GM20000 (cell line): ENCODE results near the gene SEPTIN2.
"Not testable (repeated sequence)": the region's sequence is repeated elsewhere in the genome, so short reads cannot be mapped to it uniquely, and the experiment has no call there.

Source experiments
- DNase-seq: peaks from one replicate; pipeline ENCODE4 v3.0.0; 2012; ENCODE audit warnings: low spot score
- CTCF ChIP-seq: IDR thresholded peaks from 2 replicates; pipeline ENCODE4 v1.5.1; 2012; ENCODE audit warnings: mild to moderate bottlenecking, control low read depth; ENCODE audit errors: extremely low read depth, missing control alignments

SEPTIN2 gene

DNA sequence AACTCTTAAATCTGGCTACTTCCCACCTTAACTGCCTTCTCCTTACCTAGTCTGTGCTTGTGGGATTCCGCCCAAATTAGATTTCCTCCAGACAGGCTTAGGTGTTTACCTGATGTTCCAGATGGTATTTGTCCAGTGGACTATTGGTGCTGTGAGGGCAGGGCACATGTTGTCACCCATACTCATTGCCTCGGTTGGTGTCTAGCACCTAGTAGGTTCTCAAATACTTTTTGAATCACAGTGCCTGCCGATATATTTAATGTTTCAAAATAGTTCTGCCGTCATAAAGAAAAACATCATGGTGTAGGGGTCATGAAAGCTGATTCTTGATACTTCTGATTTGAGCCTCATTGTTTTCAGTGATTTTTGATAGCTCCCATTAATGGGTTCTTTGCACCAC, 1.1 kb downstream of the SEPTIN2 start:
- no peak for DNase-seq
- TF ChIP-seq CTCF = no peak

GRCh38 chr2:241317391-241317790, 1.7 kb downstream of the SEPTIN2 start:
- DNase-seq = no peak
- TF ChIP-seq CTCF = no peak

DNA sequence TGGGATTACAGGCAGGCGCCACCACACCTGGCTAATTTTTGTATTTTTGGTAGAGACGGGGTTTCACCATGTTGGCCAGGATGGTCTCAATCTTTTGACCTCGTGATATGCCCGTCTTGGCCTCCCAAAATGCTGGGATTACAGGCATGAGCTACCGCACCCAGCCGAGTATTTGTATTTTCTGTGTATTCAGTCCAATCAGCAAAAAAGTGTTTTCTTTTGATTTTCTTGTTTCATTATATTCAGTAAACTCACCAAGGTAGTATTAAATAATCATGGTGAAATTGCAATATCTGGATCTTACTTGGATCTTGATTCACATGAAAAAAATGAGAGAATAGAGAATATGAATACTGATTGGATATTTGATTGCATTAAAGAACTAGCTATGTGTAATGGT, 3.1 kb downstream of the SEPTIN2 start:
- DNase-seq = not testable (repeated sequence)

GRCh38 chr2:241320394-241320793, 4.7 kb downstream of the SEPTIN2 start:
- no peak for TF ChIP-seq CTCF
- no peak for DNase-seq

GRCh38 chr2:241321033-241321432, 5.3 kb downstream of the SEPTIN2 start:
- no peak for DNase-seq
- TF ChIP-seq CTCF = no peak

DNA sequence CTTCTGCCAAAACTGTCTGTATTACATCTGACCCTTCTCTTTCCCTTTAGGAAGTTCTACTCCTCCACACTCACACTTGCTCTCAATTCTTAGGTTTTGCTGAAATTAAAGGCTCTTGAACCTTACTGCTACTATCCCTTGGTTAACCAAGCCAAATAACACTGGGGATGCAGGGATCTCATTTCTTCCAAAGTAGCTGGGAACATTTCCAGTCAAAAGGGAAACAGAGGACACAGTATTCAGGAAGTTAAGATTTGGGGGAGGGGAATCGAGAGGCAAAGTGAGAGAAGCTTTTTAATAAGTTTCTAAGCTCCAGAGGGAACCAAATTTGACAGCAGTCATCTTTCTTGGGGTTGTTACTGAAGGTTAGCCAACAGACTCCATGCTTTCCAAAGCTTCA, 6.2 kb downstream of the SEPTIN2 start:
- DNase-seq = no peak
- TF ChIP-seq CTCF = no peak

DNA sequence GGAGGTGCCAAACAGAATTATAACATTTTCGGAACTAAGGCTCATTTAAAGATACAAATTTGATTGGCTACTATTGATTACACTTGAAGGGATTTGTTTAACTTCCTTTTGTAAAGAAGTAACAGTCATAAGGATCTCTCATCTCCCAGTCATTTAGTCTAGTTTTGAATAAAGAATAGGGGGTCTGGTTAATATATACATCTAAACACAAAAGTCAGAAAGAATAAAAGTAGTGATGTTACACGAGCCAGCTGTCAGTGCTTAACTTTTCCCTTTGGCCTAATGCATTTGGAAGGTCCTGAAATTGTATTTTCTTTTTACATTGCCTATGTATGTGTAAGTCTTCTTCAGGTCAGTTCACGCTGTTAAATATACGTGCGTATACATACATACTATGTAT, 8.1 kb downstream of the SEPTIN2 start:
- DNase-seq = no peak
- no peak for TF ChIP-seq CTCF

GRCh38 chr2:241324775-241325174, 9.1 kb downstream of the SEPTIN2 start:
- DNase-seq = no peak
- no peak for TF ChIP-seq CTCF
